GM12873 (cell line): ENCODE measurements around the gene SEC14L1.

Experiments used
- CTCF ChIP-seq: IDR thresholded peaks from 2 replicates; pipeline ENCODE4 v1.5.1; 2012; ENCODE audit warnings: low read depth, mild to moderate bottlenecking, moderate library complexity, low read length, control low read depth; ENCODE audit not compliant: insufficient read depth; ENCODE audit errors: missing control alignments

The SEC14L1 gene

GRCh38 chr17:77217123-77217522 lies 76.4 kb downstream of the SEC14L1 start:
- TF ChIP-seq CTCF: no peak

- TF ChIP-seq CTCF: no peak
Observed at GRCh38 chr17:77217566-77217965, 76.8 kb downstream of the SEC14L1 start.

- TF ChIP-seq CTCF: no peak
Observed at GRCh38 chr17:77218902-77219301, 78.1 kb downstream of the SEC14L1 start.

GRCh38 chr17:77222356-77222755 lies 81.6 kb downstream of the SEC14L1 start:
- TF ChIP-seq CTCF: no peak

GRCh38 chr17:77223642-77224420 lies 83.1 kb downstream of the SEC14L1 start:
- no peak for TF ChIP-seq CTCF

- no peak for TF ChIP-seq CTCF
Observed at GRCh38 chr17:77225265-77225664, 84.5 kb downstream of the SEC14L1 start.

- TF ChIP-seq CTCF: no peak
Observed at GRCh38 chr17:77227461-77228240, 86.9 kb downstream of the SEC14L1 start.
